HG03103 (cell line): ENCODE measurements around the gene JHY.
"Not testable (repeated sequence)": the region's sequence is repeated elsewhere in the genome, so short reads cannot be mapped to it uniquely, and the experiment has no call there.

Experiments used
- ATAC-seq: cut with Tn5 transposase; IDR thresholded peaks from one replicate; pipeline ENCODE4 v1.9.1; 2021; ENCODE audit warnings: low read depth; ENCODE audit not compliant: unreplicated experiment

The JHY gene

GRCh38 chr11:122882189-122882856 is at the start of gene JHY:
Gene JHY, plus strand, starts transcription at chr11:122882759. Its CDS starts 3,091 bp downstream, at chr11:122885850.
- ATAC-seq, result no peak

GRCh38 chr11:122833846-122834464 is 48.6 kb upstream of the JHY start:
- no peak for ATAC-seq

- ATAC-seq, result no peak
Measured at GRCh38 chr11:122836916-122837315, 45.6 kb upstream of the JHY start.

GRCh38 chr11:122837528-122838346 is 44.8 kb upstream of the JHY start:
- ATAC-seq, result no peak

- peak; percentile 80 for ATAC-seq
Measured at GRCh38 chr11:122843281-122844141, 39.0 kb upstream of the JHY start.

- no peak for ATAC-seq
Measured at GRCh38 chr11:122847466-122847865, 35.1 kb upstream of the JHY start.

- ATAC-seq, result no peak
Measured at GRCh38 chr11:122848186-122848585, 34.4 kb upstream of the JHY start.

- no peak for ATAC-seq
Measured at GRCh38 chr11:122850076-122850631, 32.4 kb upstream of the JHY start.

- ATAC-seq, result peak; percentile 63
Measured at GRCh38 chr11:122851366-122851966, 31.1 kb upstream of the JHY start.

GRCh38 chr11:122852074-122852795 is 30.3 kb upstream of the JHY start:
- no peak for ATAC-seq

GRCh38 chr11:122852796-122853160 is 29.8 kb upstream of the JHY start:
- no peak for ATAC-seq

- no peak for ATAC-seq
Measured at GRCh38 chr11:122853261-122853660, 29.3 kb upstream of the JHY start.

- no peak for ATAC-seq
Measured at GRCh38 chr11:122853971-122854446, 28.6 kb upstream of the JHY start.

- no peak for ATAC-seq
Measured at GRCh38 chr11:122861631-122862030, 20.9 kb upstream of the JHY start.

- ATAC-seq, result no peak
Measured at GRCh38 chr11:122862091-122862490, 20.5 kb upstream of the JHY start.

- ATAC-seq, result not testable (repeated sequence)
Measured at GRCh38 chr11:122863154-122863553, 19.4 kb upstream of the JHY start.

- no peak for ATAC-seq
Measured at GRCh38 chr11:122863704-122864326, 18.7 kb upstream of the JHY start.

- ATAC-seq, result no peak
Measured at GRCh38 chr11:122864386-122865115, 18.0 kb upstream of the JHY start.
